OCI-LY1 (cell line): ENCODE results near the gene CERS6.

Experiments used
- H2AFZ ChIP-seq: fragments of 200-600 bp; sonication (generic), shearing (Covaris generic); 2 replicates; pipeline ENCODE4 v1.6.0; 2014; ENCODE audit warnings: antibody characterized with exemption, mild to moderate bottlenecking, low read length
- H3F3A ChIP-seq: fragments of 200-600 bp; sonication (generic), shearing (Covaris generic); 2 replicates; pipeline ENCODE4 v1.6.0; 2014; ENCODE audit warnings: mild to moderate bottlenecking, antibody characterized with exemption, low read length, moderate library complexity; ENCODE audit not compliant: insufficient read depth
- H3K27ac ChIP-seq: fragments of 200-600 bp; sonication (generic); 2 replicates; pipeline ENCODE4 v1.5.1; 2014; ENCODE audit warnings: low read length, mixed run types, mild to moderate bottlenecking, low read depth; ENCODE audit not compliant: poor library complexity, severe bottlenecking
- H3K27me3 ChIP-seq: fragments of 200-600 bp; sonication (generic); 2 replicates; pipeline ENCODE4 v1.6.0; 2014; ENCODE audit warnings: antibody characterized with exemption, mild to moderate bottlenecking, low read length, moderate library complexity; ENCODE audit not compliant: insufficient read depth
- H3K36me3 ChIP-seq: fragments of 200-600 bp; sonication (generic); 2 replicates; pipeline ENCODE4 v1.6.1; 2014; ENCODE audit warnings: mild to moderate bottlenecking, antibody characterized with exemption, low read length, moderate library complexity, mixed read lengths; ENCODE audit not compliant: insufficient read depth
- H3K4me1 ChIP-seq: fragments of 200-600 bp; sonication (generic); 2 replicates; pipeline ENCODE4 v1.5.1; 2014; ENCODE audit warnings: mild to moderate bottlenecking, low read length, moderate library complexity; ENCODE audit not compliant: insufficient read depth, severe bottlenecking
- H3K4me2 ChIP-seq: fragments of 200-600 bp; sonication (generic), shearing (Covaris generic); 2 replicates; pipeline ENCODE4 v1.6.1; 2014; ENCODE audit warnings: low read length
- H3K4me3 ChIP-seq: fragments of 200-600 bp; sonication (generic); 2 replicates; pipeline ENCODE4 v1.5.1; 2014; ENCODE audit warnings: low read length, low read depth, mild to moderate bottlenecking, mixed read lengths; ENCODE audit not compliant: poor library complexity, severe bottlenecking
- H3K79me2 ChIP-seq: fragments of 200-600 bp; shearing (Covaris generic); 2 replicates; pipeline ENCODE4 v1.6.1; 2016; ENCODE audit warnings: mixed run types, low read length, mixed read lengths; ENCODE audit not compliant: insufficient read depth
- H3K9ac ChIP-seq: fragments of 200-600 bp; sonication (generic), shearing (Covaris generic); 2 replicates; pipeline ENCODE4 v1.6.1; 2014; ENCODE audit warnings: mild to moderate bottlenecking, low read length, mixed read lengths
- H3K9me2 ChIP-seq: fragments of 200-600 bp; sonication (generic), shearing (Covaris generic); 2 replicates; pipeline ENCODE4 v1.6.1; 2014; ENCODE audit warnings: low read depth, mild to moderate bottlenecking, low read length, mixed read lengths
- H3K9me3 ChIP-seq: fragments of 200-600 bp; shearing (Covaris generic); 2 replicates; pipeline ENCODE4 v1.6.1; 2014; ENCODE audit warnings: low read length, mixed read lengths
- H4K20me1 ChIP-seq: fragments of 200-600 bp; sonication (generic), shearing (Covaris generic); 2 replicates; pipeline ENCODE4 v1.6.0; 2016; ENCODE audit warnings: mild to moderate bottlenecking, low read length; ENCODE audit not compliant: insufficient read depth
- EZH2 ChIP-seq: fragments of 200-600 bp; sonication (generic), shearing (Covaris generic); IDR thresholded peaks from 2 replicates; pipeline ENCODE4 v1.8.0; 2017; ENCODE audit warnings: borderline replicate concordance, mixed run types, mild to moderate bottlenecking, antibody characterized with exemption, low read length, moderate library complexity, mixed read lengths
- TF ChIP-seq, protein P1 (sequence below): fragments of 200-600 bp; sonication (generic), shearing (Covaris generic); IDR thresholded peaks from 2 replicates; pipeline ENCODE4 v1.5.1; 2017; ENCODE audit warnings: mild to moderate bottlenecking, antibody characterized with exemption, low read length, moderate library complexity, mixed read lengths

The CERS6 gene

DNA sequence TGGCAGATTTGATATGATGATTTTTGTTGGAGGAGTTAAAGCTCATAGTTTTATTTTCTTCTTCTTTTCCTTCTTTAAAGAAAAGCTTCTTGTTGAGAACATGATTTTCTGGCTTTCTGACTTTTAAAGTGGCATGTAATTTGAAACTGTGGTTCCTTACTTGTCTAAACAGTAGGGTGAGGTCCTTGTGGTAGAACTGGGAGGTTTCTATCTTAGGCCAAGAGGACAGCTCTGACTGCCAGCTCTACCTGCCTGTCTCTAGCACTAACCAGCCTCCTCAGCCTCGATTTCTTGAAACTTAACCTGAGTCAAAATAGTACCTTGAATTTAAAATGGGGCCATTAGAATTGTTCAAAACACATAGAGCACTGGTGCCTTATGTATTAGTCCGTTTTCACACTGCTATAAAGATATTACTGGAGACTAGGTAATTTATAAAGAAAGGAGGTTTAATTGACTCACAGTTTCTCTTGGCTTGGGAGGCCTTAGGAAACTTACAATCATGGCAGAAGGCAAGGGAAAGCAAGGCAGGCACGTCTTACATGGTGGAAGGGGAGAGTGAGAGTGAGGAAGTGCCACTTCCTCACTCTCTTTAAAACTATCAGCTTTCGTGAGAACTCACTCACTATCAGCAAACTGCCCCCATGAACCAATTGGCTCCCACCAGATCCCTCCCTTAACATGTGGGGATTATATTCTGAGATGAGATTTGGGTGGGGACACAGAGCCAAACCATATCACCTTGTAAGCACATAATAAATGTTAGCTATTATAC, 119.0 kb downstream of the CERS6 start:
- no peaks in the 10 kb centered on the region for H3K36me3 ChIP-seq
- no peak for TF ChIP-seq EZH2
- TF ChIP-seq, protein P1, sequence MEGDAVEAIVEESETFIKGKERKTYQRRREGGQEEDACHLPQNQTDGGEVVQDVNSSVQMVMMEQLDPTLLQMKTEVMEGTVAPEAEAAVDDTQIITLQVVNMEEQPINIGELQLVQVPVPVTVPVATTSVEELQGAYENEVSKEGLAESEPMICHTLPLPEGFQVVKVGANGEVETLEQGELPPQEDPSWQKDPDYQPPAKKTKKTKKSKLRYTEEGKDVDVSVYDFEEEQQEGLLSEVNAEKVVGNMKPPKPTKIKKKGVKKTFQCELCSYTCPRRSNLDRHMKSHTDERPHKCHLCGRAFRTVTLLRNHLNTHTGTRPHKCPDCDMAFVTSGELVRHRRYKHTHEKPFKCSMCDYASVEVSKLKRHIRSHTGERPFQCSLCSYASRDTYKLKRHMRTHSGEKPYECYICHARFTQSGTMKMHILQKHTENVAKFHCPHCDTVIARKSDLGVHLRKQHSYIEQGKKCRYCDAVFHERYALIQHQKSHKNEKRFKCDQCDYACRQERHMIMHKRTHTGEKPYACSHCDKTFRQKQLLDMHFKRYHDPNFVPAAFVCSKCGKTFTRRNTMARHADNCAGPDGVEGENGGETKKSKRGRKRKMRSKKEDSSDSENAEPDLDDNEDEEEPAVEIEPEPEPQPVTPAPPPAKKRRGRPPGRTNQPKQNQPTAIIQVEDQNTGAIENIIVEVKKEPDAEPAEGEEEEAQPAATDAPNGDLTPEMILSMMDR: no peak
- no peaks in the 10 kb centered on the region for H3K27me3 ChIP-seq
- H3K9me2 ChIP-seq: no peaks in the 10 kb centered on the region
- H3K4me2 ChIP-seq: no peak overlapping the region
- H2AFZ ChIP-seq: no peak overlapping the region
- no peak overlapping the region for H3K27ac ChIP-seq
- no peaks in the 10 kb centered on the region for H3K79me2 ChIP-seq
- H4K20me1 ChIP-seq: no peaks in the 10 kb centered on the region
- no peaks in the 10 kb centered on the region for H3K4me1 ChIP-seq
- no peaks in the 10 kb centered on the region for H3K9me3 ChIP-seq
- H3K9ac ChIP-seq: no peak overlapping the region
- no peaks in the 10 kb centered on the region for H3F3A ChIP-seq
- no peak overlapping the region for H3K4me3 ChIP-seq

DNA sequence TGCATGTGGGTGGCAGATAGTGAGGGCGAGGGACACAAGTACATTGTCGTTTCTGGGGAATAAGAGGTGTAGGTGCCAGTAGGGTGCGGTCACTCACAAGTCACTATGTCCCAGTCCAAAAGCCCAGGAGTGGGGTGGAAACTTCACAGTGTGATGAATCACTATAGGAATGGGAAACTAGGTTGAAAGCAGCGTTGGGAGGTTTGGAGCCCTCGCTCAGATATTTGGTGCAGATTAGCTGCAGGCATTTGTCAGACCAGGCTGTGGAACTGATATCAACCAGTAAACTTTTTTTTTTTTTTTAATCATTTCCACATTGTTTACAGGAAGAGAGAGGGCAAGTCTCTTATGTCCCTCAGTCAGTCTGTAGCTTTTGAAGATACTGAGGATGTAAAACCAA, 121.8 kb downstream of the CERS6 start:
- Histone ChIP-seq H3K79me2 (no peaks in the 10 kb centered on the region), H2AFZ (no peak overlapping the region), H3K9ac (no peak overlapping the region), H3F3A (no peaks in the 10 kb centered on the region), H4K20me1 (no peaks in the 10 kb centered on the region), H3K9me3 (no peaks in the 10 kb centered on the region), H3K27ac (no peak overlapping the region), H3K4me3 (no peak overlapping the region), H3K4me2 (no peak overlapping the region), H3K4me1 (no peaks in the 10 kb centered on the region), H3K9me2 (no peaks in the 10 kb centered on the region), H3K36me3 (no peaks in the 10 kb centered on the region), H3K27me3 (no peaks in the 10 kb centered on the region)
- no peak for TF ChIP-seq EZH2
- TF ChIP-seq, protein P1: no peak

DNA sequence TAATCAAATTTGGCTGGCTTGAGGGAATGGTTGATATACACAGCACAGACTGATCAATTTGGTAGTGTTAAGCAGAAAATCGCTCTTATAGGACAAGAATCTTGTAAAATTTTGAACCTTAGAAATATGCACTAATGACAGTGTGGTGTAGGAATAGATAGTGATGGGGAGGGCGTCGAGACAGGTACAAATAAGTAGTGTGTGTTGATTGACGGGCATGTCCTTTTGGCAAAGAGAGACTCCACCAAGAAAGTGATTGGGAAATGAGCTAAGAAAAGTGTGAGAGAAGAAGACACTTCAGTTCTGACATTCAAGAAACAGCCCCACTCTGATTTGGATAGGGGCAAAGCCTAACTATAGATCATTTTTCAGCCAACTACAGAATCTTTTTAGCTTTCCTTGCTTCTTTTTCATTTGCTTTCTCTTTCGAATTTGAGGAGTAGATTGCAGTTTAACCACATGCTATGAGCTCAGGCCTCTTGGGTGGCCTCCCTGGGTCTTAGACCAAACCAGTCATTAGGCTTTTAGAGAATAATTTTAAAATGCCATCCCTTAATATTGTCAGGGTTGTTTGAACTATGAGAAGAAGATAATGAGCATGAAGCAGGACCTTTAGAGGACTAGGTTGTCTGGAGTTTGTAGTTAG, 127.1 kb downstream of the CERS6 start:
- H3K4me2 ChIP-seq: no peak overlapping the region
- no peaks in the 10 kb centered on the region for H3K9me2 ChIP-seq
- no peaks in the 10 kb centered on the region for H3F3A ChIP-seq
- no peak overlapping the region for H3K4me3 ChIP-seq
- H3K9ac ChIP-seq: no peak overlapping the region
- H4K20me1 ChIP-seq: no peaks in the 10 kb centered on the region
- no peak overlapping the region for H2AFZ ChIP-seq
- no peak for TF ChIP-seq EZH2
- TF ChIP-seq, protein P1: no peak
- H3K27ac ChIP-seq: no peak overlapping the region
- no peaks in the 10 kb centered on the region for H3K27me3 ChIP-seq
- no peaks in the 10 kb centered on the region for H3K79me2 ChIP-seq
- H3K36me3 ChIP-seq: no peaks in the 10 kb centered on the region
- no peaks in the 10 kb centered on the region for H3K4me1 ChIP-seq
- H3K9me3 ChIP-seq: no peaks in the 10 kb centered on the region
